Tibial nerve (tissue), 4 donors: ENCODE measurements around the gene ZNF609. TPM values are rescaled to one million over a fixed set of nuclear protein-coding genes. Genes with fewer than 3 reads are reported as not detected.

Experiments used
- DNase-seq, 2 donors: peaks; one replicate each; pipeline ENCODE4 v3.0.0-alpha.2; 2019; ENCODE audit warnings: low spot score in 2 of 2
- H3K27ac ChIP-seq, 4 donors: fragments of 200-600 bp; sonication (generic) in 3 of 4; one replicate each; pipeline ENCODE4 v1.5.1; 2017 to 2019; ENCODE audit warnings: mild to moderate bottlenecking in 1 of 4
- H3K27me3 ChIP-seq, 2 donors: fragments of 200-600 bp; sonication (generic) in 1 of 2; one replicate each; pipeline versions ENCODE4 v1.5.1 to v1.6.0; 2017 to 2019
- H3K36me3 ChIP-seq, 3 donors: fragments of 200-600 bp; sonication (generic); one replicate each; pipeline ENCODE4 v1.5.1; 2018 to 2019
- H3K4me1 ChIP-seq, 4 donors: fragments of 200-600 bp; sonication (generic) in 3 of 4; one replicate each; pipeline ENCODE4 v1.5.1; 2017 to 2019
- H3K4me3 ChIP-seq, 4 donors: fragments of 200-600 bp; sonication (generic) in 3 of 4; one replicate each; pipeline ENCODE4 v1.5.1; 2017 to 2019; ENCODE audit warnings: mild to moderate bottlenecking in 1 of 4, moderate library complexity in 1 of 4
- H3K9me3 ChIP-seq, 4 donors: fragments of 200-600 bp; sonication (generic) in 3 of 4; one replicate each; pipeline ENCODE4 v1.5.1; 2017 to 2019
- CTCF ChIP-seq, 5 experiments: fragments of 200-600 bp in 3 of 5; fragments of 450-650 bp in 2 of 5; sonication (generic) in 3 of 5; IDR thresholded peaks; one replicate each; pipeline ENCODE4 v1.5.1; 2016 to 2019; ENCODE audit warnings: antibody characterized with exemption in 5 of 5, mild to moderate bottlenecking in 3 of 5, moderate library complexity in 2 of 5
- EP300 ChIP-seq, 2 donors: sonication (generic); formaldehyde crosslinking; IDR thresholded peaks; one replicate each; pipeline ENCODE4 v1.6.1; 2017; ENCODE audit warnings: antibody characterized with exemption in 2 of 2, mild to moderate bottlenecking in 1 of 2
- POLR2A ChIP-seq, 2 donors: fragments of 450-650 bp; IDR thresholded peaks; one replicate each; pipeline ENCODE4 v1.6.1; 2017; ENCODE audit warnings: antibody characterized with exemption in 2 of 2, mild to moderate bottlenecking in 2 of 2, moderate library complexity in 2 of 2
- WGBS, 2 donors: methylation state at CpG; one replicate each; pipeline ENCODE4 v1.1.5; 2018; 5-methylcytosine and 5-hydroxymethylcytosine counted together
- total RNA-seq, 4 donors: library from RNA; depleted of rRNA; stranded (reverse); fragments of >200 nt; gene quantifications; one replicate each; pipeline ENCODE4 v1.1.0, GENCODE V29; 2016

ZNF609 gene
- total RNA-seq, 4 donors from 2014 or later: 22.9 to 38.7 (median 27.1) TPM

DNA sequence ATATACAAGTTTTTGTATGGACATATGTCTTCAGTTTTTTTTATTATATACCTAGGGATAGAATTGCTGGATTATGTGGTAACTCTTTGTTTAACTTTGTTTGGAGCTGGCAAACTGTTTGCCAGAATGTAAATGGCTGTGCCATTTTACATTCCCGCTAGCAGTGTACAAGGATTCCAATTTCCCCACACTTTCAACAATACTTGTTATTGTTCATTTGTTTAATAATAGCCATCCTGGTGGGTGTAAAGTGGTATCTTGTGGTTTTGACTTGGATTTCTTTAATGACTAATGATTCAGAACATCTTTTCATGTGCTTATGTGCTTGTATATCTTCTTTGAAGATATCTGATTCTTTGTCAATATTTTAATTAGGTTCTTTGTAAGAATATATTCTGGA, 64.4 kb downstream of the ZNF609 start:
- 46 to 63% methylated on average over 1 of the region's 1 CpG for WGBS, 2 donors
- no peak for DNase-seq
- Histone ChIP-seq H3K4me3 (no peak overlapping the region), H3K27ac (no peak overlapping the region), H3K36me3 (peaks cover 0 to 13% (median 0%) of the 10 kb centered on the region in 3 donors), H3K4me1 (peaks cover 0 to 40% (median 22%) of the 10 kb centered on the region in 4 donors), H3K9me3 (no peaks in the 10 kb centered on the region), H3K27me3 (no peaks in the 10 kb centered on the region)
- TF ChIP-seq CTCF (IDR thresholded peaks at IDR 0.05): no peak
- TF ChIP-seq EP300 (IDR thresholded peaks at IDR 0.05): no peak
- no peak for TF ChIP-seq POLR2A (IDR thresholded peaks at IDR 0.05)

GRCh38 chr15:64525828-64526530, 65.6 kb downstream of the ZNF609 start:
- no peaks in the 10 kb centered on the region for H3K27me3 ChIP-seq
- H3K36me3 ChIP-seq: peaks cover 0 to 13% (median 0%) of the 10 kb centered on the region in 3 donors
- TF ChIP-seq CTCF (IDR thresholded peaks at IDR 0.05): no peak
- no peak for TF ChIP-seq EP300 (IDR thresholded peaks at IDR 0.05)
- no peak for TF ChIP-seq POLR2A (IDR thresholded peaks at IDR 0.05)
- no peaks in the 10 kb centered on the region for H3K9me3 ChIP-seq
- H3K27ac ChIP-seq: no peak overlapping the region
- H3K4me3 ChIP-seq: no peak overlapping the region
- no peak for DNase-seq
- peaks cover 0 to 35% (median 19%) of the 10 kb centered on the region in 4 donors for H3K4me1 ChIP-seq
- 48 to 51% methylated on average over 8 of the region's 8 CpGs for WGBS, 2 donors

DNA sequence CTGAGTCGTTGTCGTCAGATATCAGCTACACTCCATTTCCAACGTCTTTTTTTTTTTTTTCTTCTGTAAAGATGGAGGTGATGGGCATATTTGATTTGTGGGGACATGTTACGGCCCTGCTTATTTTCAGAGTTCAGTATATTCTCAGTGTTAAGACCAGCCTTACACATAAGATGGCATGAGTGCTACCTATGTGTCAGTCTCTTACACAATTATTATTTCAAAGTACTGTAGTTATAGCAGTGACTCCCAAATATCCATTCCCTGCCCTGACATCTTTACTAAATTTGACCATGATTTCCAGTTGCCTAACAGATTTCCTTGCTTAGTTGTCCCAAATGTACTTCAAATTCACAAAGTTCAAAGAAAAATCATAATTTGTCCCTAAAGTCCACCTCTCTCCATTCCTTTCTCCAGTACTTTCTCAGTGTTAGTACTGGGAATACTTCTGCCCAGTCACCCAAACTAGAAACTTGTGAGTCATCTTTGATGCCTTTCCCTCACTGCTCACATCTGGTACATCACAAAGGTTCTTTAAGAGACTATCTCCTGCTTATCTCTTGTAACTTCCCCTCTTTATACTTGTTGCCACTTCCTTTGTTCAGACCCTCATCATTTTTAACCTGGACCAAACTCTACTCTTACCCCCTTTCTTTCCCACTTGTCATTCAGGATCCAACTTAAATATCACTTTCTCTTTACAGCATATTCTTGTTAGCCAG, 67.0 kb downstream of the ZNF609 start:
- H3K9me3 ChIP-seq: no peaks in the 10 kb centered on the region
- WGBS, 2 donors: 85 to 87% methylated on average over 4 of the region's 4 CpGs
- no peak overlapping the region for H3K27ac ChIP-seq
- no peak overlapping the region for H3K4me3 ChIP-seq
- no peak for DNase-seq
- no peak for TF ChIP-seq EP300 (IDR thresholded peaks at IDR 0.05)
- peaks cover 0 to 21% (median 5%) of the 10 kb centered on the region in 4 donors for H3K4me1 ChIP-seq
- H3K36me3 ChIP-seq: peaks cover 0 to 13% (median 0%) of the 10 kb centered on the region in 3 donors
- H3K27me3 ChIP-seq: no peaks in the 10 kb centered on the region

DNA sequence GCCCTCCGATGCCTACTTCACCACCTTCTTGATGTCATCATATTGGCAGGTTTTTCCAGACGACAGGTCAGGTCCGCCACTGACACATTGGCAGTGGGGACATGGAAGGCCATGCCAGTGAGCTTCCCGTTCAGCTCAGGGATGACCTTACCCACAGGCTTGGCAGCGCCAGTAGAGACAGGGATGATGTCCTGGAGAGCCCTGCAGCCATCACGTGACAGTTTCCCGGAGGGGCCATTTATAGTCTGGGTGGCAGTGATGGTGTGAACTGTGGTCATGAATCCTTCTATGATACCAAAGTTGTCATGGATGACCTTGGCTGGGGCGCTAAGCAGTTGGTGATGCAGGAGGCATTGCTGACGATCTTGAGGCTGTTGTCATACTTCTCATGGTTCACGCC, 68.5 kb downstream of the ZNF609 start:
- no peak for DNase-seq
- WGBS, 2 donors: 97 to 98% methylated on average over 10 of the region's 10 CpGs
- Histone ChIP-seq H3K27me3 (no peaks in the 10 kb centered on the region), H3K4me1 (peaks cover 0 to 11% (median 0%) of the 10 kb centered on the region in 4 donors), H3K27ac (no peak overlapping the region), H3K9me3 (no peaks in the 10 kb centered on the region), H3K4me3 (no peak overlapping the region), H3K36me3 (peaks cover 0 to 13% (median 0%) of the 10 kb centered on the region in 3 donors)
- TF ChIP-seq CTCF (IDR thresholded peaks at IDR 0.05): no peak
- no peak for TF ChIP-seq POLR2A (IDR thresholded peaks at IDR 0.05)
- TF ChIP-seq EP300 (IDR thresholded peaks at IDR 0.05): no peak

GRCh38 chr15:64530472-64530871, 70.1 kb downstream of the ZNF609 start:
- WGBS, 2 donors: 36 to 49% methylated on average over 1 of the region's 1 CpG
- peaks cover 0 to 3% (median 0%) of the 10 kb centered on the region in 4 donors for H3K4me1 ChIP-seq
- H3K27ac ChIP-seq: no peak overlapping the region
- no peak overlapping the region for H3K4me3 ChIP-seq
- TF ChIP-seq EP300 (IDR thresholded peaks at IDR 0.05) (no peak), CTCF (IDR thresholded peaks at IDR 0.05) (no peak), POLR2A (IDR thresholded peaks at IDR 0.05) (no peak)
- DNase-seq: no peak
- H3K9me3 ChIP-seq: no peaks in the 10 kb centered on the region
- no peaks in the 10 kb centered on the region for H3K27me3 ChIP-seq
- peaks cover 0 to 13% (median 0%) of the 10 kb centered on the region in 3 donors for H3K36me3 ChIP-seq
